HCT116 (cell line): ENCODE results near the gene ADCY10. TPM values are rescaled to one million over a fixed set of nuclear protein-coding genes. Genes with fewer than 3 reads are reported as not detected.

ENCODE experiments used
- ATAC-seq: fragments of 200-7000 bp; cut with Tn5 transposase; 2 replicates; pipeline ENCODE4 v1.9.1; 2020; ENCODE audit warnings: mild to moderate bottlenecking, moderate library complexity
- BruUV-seq: library from RNA; stranded (reverse); fragments of 400-500 nt; replicated peaks from 2 replicates; lab custom pipeline; 2021; lab: Mats Ljungman, UMichigan
- CTCF ChIA-PET: fragments of 300-600 bp; sonication (Branson Sonifier 250); formaldehyde crosslinking; loops from one replicate; lab custom pipeline; 2021; ENCODE audit warnings: antibody characterized with exemption; lab: Charles Lee
- POLR2A ChIA-PET: fragments of 300-600, 350-600 bp; sonication (Branson Sonifier 250); formaldehyde crosslinking; loops from one replicate; lab custom pipeline; 2021; ENCODE audit warnings: antibody characterized with exemption; lab: Charles Lee
- RAD21 ChIA-PET, 2 experiments: fragments of 300-600 bp; sonication (Branson Sonifier 250); formaldehyde crosslinking; loops; one replicate each; lab custom pipeline; 2023; ENCODE audit warnings: low total read pairs in 2 of 2; ENCODE audit not compliant: uncharacterized antibody in 2 of 2, unreplicated experiment in 2 of 2, low non-redundant PET in 1 of 2; lab: Charles Lee
- DNase-seq: peaks from one replicate; pipeline ENCODE4 v3.0.0-alpha.2; 2010; ENCODE audit warnings: low read depth, low spot score
- H2AFZ ChIP-seq: fragments of 200-600 bp; shearing (Covaris generic), sonication (generic); 2 replicates; pipeline ENCODE4 v1.6.1; 2017; ENCODE audit warnings: low read depth, mixed run types, mixed read lengths, antibody characterized with exemption, low read length; ENCODE audit not compliant: poor library complexity, severe bottlenecking
- H3K27ac ChIP-seq: 2 replicates; pipeline ENCODE4 v1.5.1; 2012; ENCODE audit warnings: low read depth, low read length
- H3K27me3 ChIP-seq: fragments of 200-600 bp; sonication (generic); 2 replicates; pipeline ENCODE4 v1.6.1; 2016; ENCODE audit warnings: mixed run types, low read length, mixed read lengths; ENCODE audit not compliant: insufficient read depth
- H3K36me3 ChIP-seq, 2 experiments: fragments of 200-500 bp in 1 of 2; fragments of 200-600 bp in 1 of 2; sonication (Bioruptor generic) in 1 of 2; sonication (generic) in 1 of 2; 2 replicates each; pipeline versions ENCODE4 v1.5.1 to v1.6.1; 2014 to 2016; ENCODE audit warnings: low read length in 2 of 2, inconsistent platforms in 1 of 2, mixed read lengths in 1 of 2, mixed run types in 1 of 2; ENCODE audit not compliant: insufficient read depth in 2 of 2, control insufficient read depth in 1 of 2
- H3K4me1 ChIP-seq, 2 experiments: fragments of 200-600 bp in 1 of 2; sonication (generic) in 1 of 2; 2 replicates each; pipeline versions ENCODE4 v1.5.1 to v1.6.1; 2012 to 2017; ENCODE audit warnings: low read length in 2 of 2, inconsistent platforms in 1 of 2, mild to moderate bottlenecking in 1 of 2, mixed read lengths in 1 of 2, mixed run types in 1 of 2, moderate library complexity in 1 of 2; ENCODE audit not compliant: insufficient read depth in 2 of 2, control insufficient read depth in 1 of 2
- H3K4me2 ChIP-seq: fragments of 200-600 bp; sonication (generic); 2 replicates; pipeline ENCODE4 v1.6.1; 2017; ENCODE audit warnings: mixed run types, low read length, mixed read lengths
- H3K4me3 ChIP-seq, 2 experiments: fragments of 200-600 bp in 1 of 2; sonication (generic) in 1 of 2; replicated peaks in 1 of 2; 2 replicates each; pipeline ENCODE4 v1.5.1; 2011 to 2016; ENCODE audit warnings: low read length in 2 of 2, control low read depth in 1 of 2, low read depth in 1 of 2, mild to moderate bottlenecking in 1 of 2, mixed read lengths in 1 of 2, mixed run types in 1 of 2
- H3K79me2 ChIP-seq: fragments of 200-600 bp; sonication (generic); 2 replicates; pipeline ENCODE4 v1.6.1; 2017; ENCODE audit warnings: mild to moderate bottlenecking, mixed run types, low read length, moderate library complexity, mixed read lengths; ENCODE audit not compliant: insufficient read depth
- H3K9ac ChIP-seq: fragments of 200-600 bp; sonication (generic); 2 replicates; pipeline ENCODE4 v1.6.1; 2016; ENCODE audit warnings: low read length, mixed read lengths
- H3K9me2 ChIP-seq: fragments of 200-600 bp; sonication (generic), shearing (Covaris generic); 2 replicates; pipeline ENCODE4 v1.6.1; 2017; ENCODE audit warnings: mixed run types, mild to moderate bottlenecking, moderate library complexity; ENCODE audit not compliant: insufficient read depth
- H3K9me3 ChIP-seq, 2 experiments: fragments of 200-500 bp in 1 of 2; fragments of 200-600 bp in 1 of 2; sonication (Bioruptor generic) in 1 of 2; sonication (generic) in 1 of 2; 2 replicates each; pipeline ENCODE4 v1.6.1; 2014 to 2017; ENCODE audit warnings: low read length in 2 of 2, mixed read lengths in 2 of 2, inconsistent platforms in 1 of 2, low read depth in 1 of 2, mild to moderate bottlenecking in 1 of 2, mixed run types in 1 of 2, moderate library complexity in 1 of 2; ENCODE audit not compliant: control insufficient read depth in 1 of 2, insufficient read depth in 1 of 2
- H4K20me1 ChIP-seq: fragments of 200-600 bp; sonication (generic), shearing (Covaris generic); 2 replicates; pipeline ENCODE4 v1.6.1; 2017; ENCODE audit warnings: mixed run types, mild to moderate bottlenecking, moderate library complexity; ENCODE audit not compliant: insufficient read depth
- MAX ChIP-seq: IDR thresholded peaks from 2 replicates; pipeline ENCODE4 v1.6.1; 2012
- POLR2A ChIP-seq: IDR thresholded peaks from 2 replicates; pipeline ENCODE4 v1.7.0; 2011; ENCODE audit warnings: borderline replicate concordance; ENCODE audit not compliant: insufficient read depth, insufficient read length; ENCODE audit errors: extremely low read depth
- POLR2AphosphoS5 ChIP-seq: IDR thresholded peaks from 2 replicates; pipeline ENCODE4 v1.6.1; 2011; ENCODE audit warnings: mild to moderate bottlenecking, low read depth, low read length, moderate library complexity
- REST ChIP-seq: IDR thresholded peaks from 2 replicates; pipeline ENCODE4 v1.6.1; 2012; ENCODE audit warnings: low read depth
- ZNF274 ChIP-seq: fragments of 200-500 bp; sonication (Bioruptor generic); IDR thresholded peaks from 2 replicates; pipeline ENCODE4 v1.6.1; 2014; ENCODE audit warnings: mild to moderate bottlenecking, low read depth, low read length, inconsistent platforms
- intact Hi-C: fragments of 100-400 bp; cut with micrococcal nuclease; formaldehyde crosslinking; loops from 2 replicates; pipeline ENCODE4 v1.10.0; 2022
- total RNA-seq: library from RNA; stranded (reverse); gene quantifications from one replicate; pipeline ENCODE4 v1.2.1, GENCODE V29; 2021; ENCODE audit not compliant: unreplicated experiment

ADCY10 gene
- total RNA-seq, 1 experiment from 2014 or later = 0.30 TPM

- Histone ChIP-seq H3K4me2 (no peak overlapping the region), H4K20me1 (no peaks in the 10 kb centered on the region), H3K4me3 (no peak overlapping the region), H3K27ac (no peak overlapping the region), H3K9me2 (no peaks in the 10 kb centered on the region), H3K9me3 (no peaks in the 10 kb centered on the region), H2AFZ (no peak overlapping the region), H3K36me3 (no peaks in the 10 kb centered on the region), H3K4me1 (peaks cover 0 to 15% of the 10 kb centered on the region in 2 experiments; a peak in 2 of 4 replicates), H3K79me2 (peaks cover 7% of the 10 kb centered on the region; the same call in 1 of the 2 replicates), H3K9ac (no peak overlapping the region), H3K27me3 (no peaks in the 10 kb centered on the region)
- no TSS peak for BruUV-seq
- ChIA-PET POLR2A (no interaction called here), CTCF (no interaction called here), RAD21 (no interaction called here)
- DNase-seq = no peak
- intact Hi-C loops = no loop called here
- ATAC-seq = no peak
- no peak for TF ChIP-seq MAX
- no peak for TF ChIP-seq REST
- TF ChIP-seq POLR2AphosphoS5 = no peak
- TF ChIP-seq ZNF274 = no peak
- TF ChIP-seq POLR2A = no peak
Observed at GRCh38 chr1:167926486-167926997, 12.6 kb upstream of the ADCY10 start.
